K562 (cell line): Measurements from ENCODE around the gene STAP1. TPM values are rescaled to one million over a fixed set of nuclear protein-coding genes. Genes with fewer than 3 reads are reported as not detected.

ENCODE experiments used
- ATAC-seq: fragments of 200-7000 bp; cut with Tn5 transposase; 3 replicates; pipeline ENCODE4 v1.9.1; 2020; ENCODE audit warnings: moderate library complexity
- BruUV-seq: library from RNA; stranded (reverse); fragments of 400-500 nt; replicated peaks from 2 replicates; lab custom pipeline; 2021; lab: Mats Ljungman, UMichigan
- CTCF ChIA-PET: fragments of 300-600 bp; formaldehyde crosslinking; extraction: SDS; loops from one replicate; lab custom pipeline; 2021; ENCODE audit warnings: low intra/inter-chr PET ratio; lab: Yijun Ruan, JAX
- POLR2A ChIA-PET: fragments of 300-600, 350-650 bp; sonication (Branson Sonifier 250); formaldehyde crosslinking; extraction: SDS; loops from one replicate; lab custom pipeline; 2021; ENCODE audit warnings: antibody characterized with exemption, inconsistent platforms; lab: Yijun Ruan, JAX
- DNase-seq, 4 experiments: peaks; one replicate each; pipeline versions ENCODE4 v3.0.0 to v3.0.0-alpha.2; 2011 to 2018; ENCODE audit warnings: low spot score in 3 of 4, mixed read lengths in 3 of 4; ENCODE audit errors: extremely low read depth in 1 of 4
- FAIRE-seq: peaks from 2 replicates; lab custom pipeline; 2011; peaks lifted over from hg19 to GRCh38; lab: Jason Lieb, UNC
- H2AFZ ChIP-seq: 2 replicates; pipeline ENCODE4 v1.6.0; 2011; ENCODE audit warnings: low read depth, low read length, control low read depth, inconsistent platforms
- H3K27ac ChIP-seq: fragments of 200-600 bp; 3 replicates; pipeline ENCODE4 v1.8.0; 2011; ENCODE audit warnings: low read depth, mild to moderate bottlenecking, control low read depth, inconsistent platforms, low read length, moderate library complexity, mixed read lengths; ENCODE audit errors: extremely low read depth
- H3K27me3 ChIP-seq, 2 experiments: fragments of 300-600 bp in 1 of 2; 2 replicates in 1 of 2; 3 replicates in 1 of 2; pipeline versions ENCODE4 v1.6.0 to v1.8.0; 2011; ENCODE audit warnings: inconsistent platforms in 2 of 2, low read length in 2 of 2, mild to moderate bottlenecking in 1 of 2, mixed read lengths in 1 of 2, moderate library complexity in 1 of 2; ENCODE audit not compliant: control insufficient read depth in 2 of 2, insufficient read depth in 2 of 2
- H3K36me3 ChIP-seq: fragments of 300-600 bp; 3 replicates; pipeline ENCODE4 v1.8.0; 2011; ENCODE audit warnings: mild to moderate bottlenecking, low read length, inconsistent platforms; ENCODE audit not compliant: control insufficient read depth, insufficient read depth
- H3K4me1 ChIP-seq, 2 experiments: fragments of 200-600 bp in 1 of 2; replicated peaks in 1 of 2; 2 replicates in 1 of 2; 3 replicates in 1 of 2; pipeline versions ENCODE4 v1.5.1 to v1.8.0; 2011; ENCODE audit warnings: inconsistent platforms in 2 of 2, low read length in 2 of 2, mild to moderate bottlenecking in 1 of 2, mixed read lengths in 1 of 2, moderate library complexity in 1 of 2; ENCODE audit not compliant: control insufficient read depth in 2 of 2, insufficient read depth in 2 of 2
- H3K4me2 ChIP-seq: 2 replicates; pipeline ENCODE4 v1.6.1; 2011; ENCODE audit warnings: low read length, control low read depth, inconsistent platforms, mixed read lengths; ENCODE audit not compliant: insufficient read depth
- H3K4me3 ChIP-seq: fragments of 200-600 bp; sonication (generic), shearing (Covaris generic); 2 replicates; pipeline ENCODE4 v1.5.1; 2016; ENCODE audit warnings: control low read depth, inconsistent platforms
- H3K79me2 ChIP-seq: fragments of 200-600 bp; 3 replicates; pipeline ENCODE4 v1.8.0; 2011; ENCODE audit warnings: low read length, inconsistent platforms; ENCODE audit not compliant: control insufficient read depth, insufficient read depth
- H3K9ac ChIP-seq, 2 experiments: 2 replicates each; pipeline versions ENCODE4 v1.6.0 to v1.6.1; 2011; ENCODE audit warnings: low read depth in 2 of 2, low read length in 2 of 2, control low read depth in 1 of 2, inconsistent platforms in 1 of 2, mild to moderate bottlenecking in 1 of 2, mixed read lengths in 1 of 2; ENCODE audit not compliant: insufficient read depth in 1 of 2
- H3K9me1 ChIP-seq: one replicate; pipeline ENCODE4 v1.6.0; 2011; ENCODE audit warnings: inconsistent platforms, mild to moderate bottlenecking, low read length, moderate library complexity; ENCODE audit not compliant: control insufficient read depth, insufficient read depth
- H3K9me3 ChIP-seq: replicated peaks from 2 replicates; pipeline ENCODE4 v1.5.1; 2011; ENCODE audit warnings: low read depth, low read length, inconsistent platforms; ENCODE audit not compliant: control insufficient read depth, insufficient read depth
- H4K20me1 ChIP-seq: replicated peaks from 2 replicates; pipeline ENCODE4 v1.6.1; 2011; ENCODE audit warnings: low read length, inconsistent platforms, mixed read lengths; ENCODE audit not compliant: control insufficient read depth, insufficient read depth
- FOXP1 ChIP-seq: sonication (generic); formaldehyde crosslinking; IDR thresholded peaks from 2 replicates; pipeline ENCODE4 v1.8.0; 2022; ENCODE audit warnings: mild to moderate bottlenecking, missing genetic modification reagents
- GABPA ChIP-seq: fragments of 200-800 bp; sonication (Bioruptor generic); conservative IDR thresholded peaks from 2 replicates; pipeline ENCODE4 v1.6.1; 2016; ENCODE audit warnings: low read depth, missing genetic modification characterization, missing compliant biosample characterization
- GTF2A2 ChIP-seq: IDR thresholded peaks from 2 replicates; pipeline ENCODE4 v1.6.1; 2016; ENCODE audit warnings: mild to moderate bottlenecking, missing genetic modification characterization, missing compliant biosample characterization
- GTF2B ChIP-seq: IDR thresholded peaks from 2 replicates; pipeline ENCODE4 v1.6.1; 2011; ENCODE audit not compliant: insufficient read length; ENCODE audit errors: extremely low read depth
- POLR2B ChIP-seq: fragments of 450-650 bp; IDR thresholded peaks from 2 replicates; pipeline ENCODE4 v1.6.1; 2018; ENCODE audit warnings: low read depth; ENCODE audit not compliant: partially characterized antibody
- RREB1 ChIP-seq: fragments of 250-450 bp; sonication (Bioruptor Pico); IDR thresholded peaks from 2 replicates; pipeline ENCODE4 v1.4.0; 2020
- SAFB2 ChIP-seq: fragments of 200-400 bp; formaldehyde crosslinking; IDR thresholded peaks from 2 replicates; pipeline ENCODE4 v1.6.1; 2018; ENCODE audit warnings: borderline replicate concordance, low read length, low read depth, moderate library complexity; ENCODE audit not compliant: severe bottlenecking
- SREBF2 ChIP-seq: sonication (generic); formaldehyde crosslinking; IDR thresholded peaks from 2 replicates; pipeline ENCODE4 v1.4.0; 2020; ENCODE audit warnings: mild to moderate bottlenecking, missing genetic modification reagents
- ZNF174 ChIP-seq: fragments of 250-450 bp; sonication (Bioruptor Pico); IDR thresholded peaks from 2 replicates; pipeline ENCODE4 v1.4.0; 2020; ENCODE audit warnings: mild to moderate bottlenecking
- WGBS: fragments of 100-300 bp; shearing (Covaris generic); methylation state at CpG from one replicate; pipeline ENCODE4 v1.1.6; 2016; ENCODE audit warnings: low coverage, mixed read lengths; ENCODE audit not compliant: insufficient coverage; ENCODE audit errors: missing lambda C conversion rate; 5-methylcytosine and 5-hydroxymethylcytosine counted together
- in situ Hi-C: fragments of 300-500 bp; cut with MboI; formaldehyde crosslinking; loops from 4 replicates; pipeline ENCODE4 v1.15.0; 2018; ENCODE audit warnings: inconsistent platforms, mixed read lengths
- intact Hi-C: fragments of 100-400 bp; cut with micrococcal nuclease; formaldehyde crosslinking; loops from 2 replicates; pipeline ENCODE4 v1.14.2; 2022
- polyA plus RNA-seq, 8 experiments: library from polyadenylated mRNA; depleted of rRNA in 4 of 8; stranded (reverse) in 5 of 8; unstranded in 3 of 8; fragments of >200 nt; fragmentation: Nextera tagmentation in 2 of 8; fragmentation: Illumina TruSeq in 1 of 8; extraction: Ambion mirVana in 2 of 8; extraction: Trizol in 1 of 8; gene quantifications; 2 replicates each; pipeline versions ENCODE4 v1.2.1 to v1.2.3, GENCODE V29; 2011 to 2014; ENCODE audit warnings: inconsistent platforms in 1 of 8, missing spikeins in 1 of 8
- total RNA-seq, 7 experiments: library from RNA; depleted of rRNA in 6 of 7; stranded (reverse); fragments of >200 nt in 6 of 7; fragmentation: Illumina TruSeq in 2 of 7; extraction: Trizol in 2 of 7; gene quantifications; 2 replicates each; pipeline versions ENCODE4 v1.2.1 to v1.2.3, GENCODE V29; 2011 to 2021; ENCODE audit warnings: low replicate concordance in 1 of 7

The STAP1 gene
- total and polyA plus RNA-seq, 9 of the 15 experiments (the other 6 are each of a cell fraction or from before 2014, with no cell fraction given): 0.50 to 5.6 (median 1.4) TPM

GRCh38 chr4:67555447-67555846, 3.1 kb upstream of the STAP1 start:
- BruUV-seq: no TSS peak

GRCh38 chr4:67556436-67556835, 2.1 kb upstream of the STAP1 start:
- Histone ChIP-seq H3K36me3 (no peaks in the 10 kb centered on the region), H3K4me2 (no peak overlapping the region), H3K27me3 (no peaks in the 10 kb centered on the region), H4K20me1 (no peaks in the 10 kb centered on the region), H3K9me3 (no peaks in the 10 kb centered on the region; the same call in 1 of the 2 replicates), H2AFZ (no peak overlapping the region), H3K9me1 (no peaks in the 10 kb centered on the region), H3K4me1 (peaks cover 6 to 13% of the 10 kb centered on the region in 2 experiments; a peak in 4 of 5 replicates), H3K9ac (no peak overlapping the region), H3K79me2 (no peaks in the 10 kb centered on the region), H3K4me3 (no peak overlapping the region), H3K27ac (no peak overlapping the region)
- no TSS peak for BruUV-seq
- no peak for DNase-seq
- intact Hi-C loops: no loop called here
- ChIA-PET POLR2A (interaction anchor here (1.0 to 3.6 kb wide), 3 partner anchors 12 to 20 kb away, joined by 3 to 15 read pairs (median 4); partner anchors contain the start of gene CENPC), CTCF (no interaction called here)
- no peak for FAIRE-seq
- in situ Hi-C loops: no loop called here
- WGBS: 65% methylated on average over 2 of the region's 2 CpGs
- no peak for ATAC-seq
- no peak for TF ChIP-seq GABPA (tag)
- no peak for TF ChIP-seq RREB1 (CRISPR knock-in tag)
- TF ChIP-seq ZNF174: no peak

More at GRCh38 chr4:67555447-67555846, 3.1 kb upstream of the STAP1 start:
- 53% methylated on average over 3 of the region's 3 CpGs for WGBS
- no peak overlapping the region for H3K27ac ChIP-seq
- no peaks in the 10 kb centered on the region for H3K79me2 ChIP-seq
- H3K9me3 ChIP-seq: peaks cover 9% of the 10 kb centered on the region; the same call in 1 of the 2 replicates
- no peaks in the 10 kb centered on the region for H3K36me3 ChIP-seq
- no peaks in the 10 kb centered on the region for H3K9me1 ChIP-seq
- no peak for DNase-seq
- H3K4me3 ChIP-seq: no peak overlapping the region
- CTCF ChIA-PET: no interaction called here
- no peak overlapping the region for H2AFZ ChIP-seq
- no peak overlapping the region for H3K4me2 ChIP-seq
- intact Hi-C loops (no loop called here), in situ Hi-C loops (no loop called here)
- POLR2A ChIA-PET: interaction anchor here (0.7 to 3.6 kb wide), 2 partner anchors 11 to 29 kb away, joined by 3 to 15 read pairs; partner anchors contain the start of gene CENPC
- H3K27me3 ChIP-seq: no peaks in the 10 kb centered on the region
- ATAC-seq: no peak
- FAIRE-seq: no peak
- H3K9ac ChIP-seq: no peak overlapping the region
- H4K20me1 ChIP-seq: no peaks in the 10 kb centered on the region
- peaks cover 9 to 13% of the 10 kb centered on the region in 2 experiments; a peak in 4 of 5 replicates for H3K4me1 ChIP-seq
- TF ChIP-seq GTF2B (no peak), POLR2B (no peak), GTF2A2 (tag) (no peak), FOXP1 (CRISPR knock-in tag) (no peak), SREBF2 (CRISPR knock-in tag) (no peak), SAFB2 (no peak)
